Lung microvascular endothelial cell (primary cell): ENCODE measurements around the gene INPP5K. TPM values are rescaled to one million over a fixed set of nuclear protein-coding genes. Genes with fewer than 3 reads are reported as not detected.
A peak's percentile ranks its signal among the peaks of the same experiment; 100 is the strongest.

Source experiments
- DNase-seq, 2 donors: peaks; one replicate each; pipeline versions ENCODE4 v3.0.0 to v3.0.0-alpha.2; 2010; ENCODE audit warnings: low read depth in 2 of 2
- total RNA-seq: library from RNA; depleted of rRNA; stranded (reverse); fragments of >200 nt; gene quantifications from 2 replicates; pipeline ENCODE4 v1.2.1, GENCODE V29; 2014

INPP5K gene
- total RNA-seq, 1 donor from 2014 or later, result 47.8 TPM

GRCh38 chr17:1506649-1507267 is 9.7 kb downstream of the INPP5K start:
- DNase-seq, result no peak

- no peak for DNase-seq
These were observed 10.8 kb downstream of the INPP5K start for GRCh38 chr17:1505586-1505985.

- no peak for DNase-seq
These were observed 11.5 kb downstream of the INPP5K start for GRCh38 chr17:1504866-1505265.

- no peak for DNase-seq
These were observed 12.7 kb downstream of the INPP5K start for GRCh38 chr17:1503699-1504098.

- DNase-seq, result peak; percentile 37 to 60
These were observed 17.5 kb downstream of the INPP5K start for GRCh38 chr17:1498869-1499268.

- no peak for DNase-seq
These were observed 18.2 kb downstream of the INPP5K start for GRCh38 chr17:1498233-1498632.

- DNase-seq, result no peak
These were observed 18.6 kb downstream of the INPP5K start for GRCh38 chr17:1497831-1498230.

GRCh38 chr17:1496869-1497268 is 19.5 kb downstream of the INPP5K start:
- no peak for DNase-seq

- no peak for DNase-seq
These were observed 21.0 kb downstream of the INPP5K start for GRCh38 chr17:1495265-1495989.

- DNase-seq, result no peak
These were observed 21.6 kb downstream of the INPP5K start for GRCh38 chr17:1494736-1495253.

- DNase-seq, result no peak
These were observed 22.2 kb downstream of the INPP5K start for GRCh38 chr17:1494203-1494602.

- peak; percentile 35 to 65 for DNase-seq
These were observed 23.0 kb downstream of the INPP5K start for GRCh38 chr17:1493291-1493980.

- DNase-seq, result peak; percentile 42 to 50
These were observed 23.9 kb downstream of the INPP5K start, which contains the start of gene MYO1C for GRCh38 chr17:1492249-1493206. MYO1C (minus strand) TSS chr17:1492686; CDS start chr17:1492487, 199 bp downstream.

- peak; percentile 48 to 59 for DNase-seq
These were observed 24.8 kb downstream of the INPP5K start for GRCh38 chr17:1491443-1492248.

- DNase-seq, result peak; percentile 50 to 57
These were observed 25.6 kb downstream of the INPP5K start for GRCh38 chr17:1490643-1491442.

- peak in 1 of 2 donors; percentile 9 for DNase-seq
These were observed 27.6 kb downstream of the INPP5K start for GRCh38 chr17:1488826-1489270.

- peak; percentile 85 to 91 for DNase-seq
These were observed 28.2 kb downstream of the INPP5K start for GRCh38 chr17:1487939-1488825.
